Spleen (tissue), 11 donors: Measurements from ENCODE around the gene BSCL2. TPM values are rescaled to one million over a fixed set of nuclear protein-coding genes. Genes with fewer than 3 reads are reported as not detected.
"Not testable (repeated sequence)": the region's sequence is repeated elsewhere in the genome, so short reads cannot be mapped to it uniquely, and the experiment has no call there.

Source experiments
- DNase-seq: peaks from one replicate; pipeline ENCODE4 v3.0.0-alpha.2; 2020
- H3K27ac ChIP-seq, 8 donors: fragments of 200-600 bp; sonication (generic) in 7 of 8; 1 replicate in 4 of 8; 2 replicates in 4 of 8; pipeline versions ENCODE4 v1.5.0 to v1.8.0; 2016 to 2021; ENCODE audit warnings: inconsistent platforms in 4 of 8, mild to moderate bottlenecking in 4 of 8, moderate library complexity in 1 of 8
- H3K27me3 ChIP-seq, 7 donors: fragments of 200-600 bp; sonication (generic) in 6 of 7; replicated peaks in 1 of 7; 1 replicate in 4 of 7; 2 replicates in 3 of 7; pipeline versions ENCODE4 v1.5.0 to v1.8.0; 2016 to 2021; ENCODE audit warnings: inconsistent platforms in 3 of 7, mild to moderate bottlenecking in 1 of 7
- H3K36me3 ChIP-seq, 6 donors: fragments of 200-600 bp; sonication (generic) in 5 of 6; 1 replicate in 4 of 6; 2 replicates in 2 of 6; pipeline versions ENCODE4 v1.5.0 to v1.8.0; 2016 to 2021; ENCODE audit warnings: inconsistent platforms in 2 of 6
- H3K4me1 ChIP-seq, 6 donors: fragments of 200-600 bp; sonication (generic) in 5 of 6; 1 replicate in 3 of 6; 2 replicates in 3 of 6; pipeline versions ENCODE4 v1.5.0 to v1.8.0; 2016 to 2021; ENCODE audit warnings: inconsistent platforms in 3 of 6
- H3K4me3 ChIP-seq, 8 donors: fragments of 200-600 bp; sonication (generic) in 7 of 8; 1 replicate in 4 of 8; 2 replicates in 4 of 8; pipeline versions ENCODE4 v1.5.0 to v1.8.0; 2016 to 2021; ENCODE audit warnings: inconsistent platforms in 4 of 8, mild to moderate bottlenecking in 4 of 8, moderate library complexity in 2 of 8
- H3K9me3 ChIP-seq, 8 donors: fragments of 200-600 bp; sonication (generic) in 7 of 8; 1 replicate in 4 of 8; 2 replicates in 4 of 8; pipeline versions ENCODE4 v1.5.0 to v1.8.0; 2016 to 2021; ENCODE audit warnings: inconsistent platforms in 4 of 8
- POLR2A ChIP-seq, 3 donors: fragments of 450-650 bp; IDR thresholded peaks; one replicate each; pipeline ENCODE4 v1.5.1; 2017; ENCODE audit warnings: antibody characterized with exemption in 3 of 3, mild to moderate bottlenecking in 1 of 3
- POLR2AphosphoS5 ChIP-seq, 3 donors: sonication (generic); formaldehyde crosslinking; IDR thresholded peaks; one replicate each; pipeline ENCODE4 v1.5.1; 2017; ENCODE audit warnings: antibody characterized with exemption in 3 of 3
- WGBS, 5 donors: extraction: QIAGEN DNeasy Blood & Tissue Kit in 3 of 5; methylation state at CpG; one replicate each; pipeline versions ENCODE4 v1.1.5 to v1.1.7; 2013 to 2018; 5-methylcytosine and 5-hydroxymethylcytosine counted together
- intact Hi-C: fragments of 100-400 bp; cut with DNase I; formaldehyde crosslinking; loops from one replicate; pipeline ENCODE4 v1.15.0; 2023; ENCODE audit warnings: low total_unique reads
- polyA plus RNA-seq, 3 donors: library from polyadenylated mRNA; stranded (reverse); fragments of 200-250 nt; gene quantifications; one replicate each; pipeline ENCODE4 v1.2.1, GENCODE V29; 2013
- total RNA-seq, 7 donors: library from RNA; depleted of rRNA in 3 of 7; stranded (reverse); fragments of >200 nt in 3 of 7; fragmentation: NEBNext Ultra II Directional in 4 of 7; extraction: Animal tissue kit (Norgen Biotek cat#: 25700) in 4 of 7; gene quantifications; one replicate each; pipeline versions ENCODE4 v1.1.0 to v1.2.1, GENCODE V29; 2016 to 2021
- TF ChIP-seq, protein P1 (sequence below), 11 experiments: fragments of 200-600 bp in 7 of 11; fragments of 450-650 bp in 4 of 11; sonication (generic) in 4 of 11; IDR thresholded peaks in 8 of 11; conservative IDR thresholded peaks in 3 of 11; 1 replicate in 7 of 11; 2 replicates in 4 of 11; pipeline versions ENCODE4 v1.4.0 to v1.8.0; 2016 to 2021; ENCODE audit warnings: antibody characterized with exemption in 11 of 11, inconsistent platforms in 4 of 11, mild to moderate bottlenecking in 1 of 11
- donor health status: healthy with polysubstance abuse.
- donor health status: DM: no; HTN: no; CAD: no; lungs with moderate emphysema.
- donor health status: DM: no; HTN: no; CAD: no.
- donor health status: Bipolar disorder and iron deficiency.
- donor health status: healthy.
- donor health status: DM: no; HTN: no; CAD: no.
- donor health status: DM: yes; HTN: yes; CAD: no.

Gene BSCL2
- total and polyA plus RNA-seq, 10 donors, result 25.6 to 66.0 (median 43.0) TPM

DNA sequence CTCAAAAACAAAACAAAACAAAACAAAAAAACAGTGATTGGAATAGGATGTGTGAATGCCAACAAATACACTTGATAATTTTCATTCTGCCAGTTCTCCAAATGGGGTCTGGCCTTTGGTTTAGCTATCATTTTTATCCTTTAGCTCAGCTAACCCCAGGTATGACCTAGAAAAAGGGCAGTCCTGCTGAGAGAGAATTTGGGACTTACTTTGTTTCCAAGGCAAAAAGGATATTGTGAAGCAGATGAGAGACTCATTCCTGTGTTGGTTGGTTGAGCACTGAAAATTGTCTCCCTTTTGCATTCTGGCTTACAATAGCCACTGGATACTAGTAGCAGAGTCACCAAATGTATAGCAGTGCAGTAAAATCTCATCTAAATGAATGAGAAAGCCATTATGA lies 30.0 kb upstream of the BSCL2 start:
- intact Hi-C loops, result no loop called here
- TF ChIP-seq POLR2A (IDR thresholded peaks at IDR 0.05), result no peak
- no peak for TF ChIP-seq POLR2AphosphoS5 (IDR thresholded peaks at IDR 0.05)
- TF ChIP-seq, protein P1, sequence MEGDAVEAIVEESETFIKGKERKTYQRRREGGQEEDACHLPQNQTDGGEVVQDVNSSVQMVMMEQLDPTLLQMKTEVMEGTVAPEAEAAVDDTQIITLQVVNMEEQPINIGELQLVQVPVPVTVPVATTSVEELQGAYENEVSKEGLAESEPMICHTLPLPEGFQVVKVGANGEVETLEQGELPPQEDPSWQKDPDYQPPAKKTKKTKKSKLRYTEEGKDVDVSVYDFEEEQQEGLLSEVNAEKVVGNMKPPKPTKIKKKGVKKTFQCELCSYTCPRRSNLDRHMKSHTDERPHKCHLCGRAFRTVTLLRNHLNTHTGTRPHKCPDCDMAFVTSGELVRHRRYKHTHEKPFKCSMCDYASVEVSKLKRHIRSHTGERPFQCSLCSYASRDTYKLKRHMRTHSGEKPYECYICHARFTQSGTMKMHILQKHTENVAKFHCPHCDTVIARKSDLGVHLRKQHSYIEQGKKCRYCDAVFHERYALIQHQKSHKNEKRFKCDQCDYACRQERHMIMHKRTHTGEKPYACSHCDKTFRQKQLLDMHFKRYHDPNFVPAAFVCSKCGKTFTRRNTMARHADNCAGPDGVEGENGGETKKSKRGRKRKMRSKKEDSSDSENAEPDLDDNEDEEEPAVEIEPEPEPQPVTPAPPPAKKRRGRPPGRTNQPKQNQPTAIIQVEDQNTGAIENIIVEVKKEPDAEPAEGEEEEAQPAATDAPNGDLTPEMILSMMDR (IDR thresholded peaks at IDR 0.05 in 8 of 11, conservative IDR thresholded peaks at IDR 0.05 in 3 of 11), result no peak
- H3K9me3 ChIP-seq, result no peaks in the 10 kb centered on the region
- H3K4me3 ChIP-seq, result no peak overlapping the region
- no peaks in the 10 kb centered on the region for H3K27me3 ChIP-seq
- peaks cover 5 to 100% (median 84%) of the 10 kb centered on the region in 6 donors for H3K36me3 ChIP-seq
- no peak for DNase-seq
- peaks cover 0 to 25% (median 10%) of the 10 kb centered on the region in 6 donors for H3K4me1 ChIP-seq
- no peak overlapping the region for H3K27ac ChIP-seq

DNA sequence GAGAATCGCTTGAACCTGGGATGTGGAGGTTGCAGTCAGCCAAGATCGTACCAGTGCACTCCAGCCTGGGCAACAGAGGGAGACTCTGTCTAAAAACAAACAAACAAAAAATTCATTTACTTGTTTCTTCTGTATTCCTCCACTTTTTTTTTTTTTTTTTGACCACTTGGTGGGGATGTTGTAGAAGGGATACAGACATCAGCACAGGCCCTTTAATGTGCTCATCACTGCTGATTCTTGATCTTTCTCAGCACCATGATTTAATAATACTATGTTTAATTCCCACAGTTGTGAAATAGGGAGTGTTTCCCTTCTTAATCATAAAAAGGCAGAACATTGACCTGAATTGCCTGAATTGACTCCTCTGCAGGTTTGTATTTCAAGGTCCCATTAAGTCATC lies 25.6 kb upstream of the BSCL2 start:
- intact Hi-C loops, result no loop called here
- WGBS, 5 donors, result 78 to 87% (median 85%) methylated on average over 2 of the region's 2 CpGs
- Histone ChIP-seq H3K9me3 (no peaks in the 10 kb centered on the region), H3K36me3 (peaks cover 0 to 79% (median 51%) of the 10 kb centered on the region in 6 donors), H3K27ac (no peak overlapping the region), H3K4me3 (no peak overlapping the region), H3K4me1 (peaks cover 13 to 61% (median 39%) of the 10 kb centered on the region in 6 donors), H3K27me3 (no peaks in the 10 kb centered on the region)
- TF ChIP-seq POLR2A (IDR thresholded peaks at IDR 0.05), result no peak
- no peak for TF ChIP-seq POLR2AphosphoS5 (IDR thresholded peaks at IDR 0.05)
- TF ChIP-seq, protein P1 (IDR thresholded peaks at IDR 0.05 in 8 of 11, conservative IDR thresholded peaks at IDR 0.05 in 3 of 11), result no peak
- no peak for DNase-seq

DNA sequence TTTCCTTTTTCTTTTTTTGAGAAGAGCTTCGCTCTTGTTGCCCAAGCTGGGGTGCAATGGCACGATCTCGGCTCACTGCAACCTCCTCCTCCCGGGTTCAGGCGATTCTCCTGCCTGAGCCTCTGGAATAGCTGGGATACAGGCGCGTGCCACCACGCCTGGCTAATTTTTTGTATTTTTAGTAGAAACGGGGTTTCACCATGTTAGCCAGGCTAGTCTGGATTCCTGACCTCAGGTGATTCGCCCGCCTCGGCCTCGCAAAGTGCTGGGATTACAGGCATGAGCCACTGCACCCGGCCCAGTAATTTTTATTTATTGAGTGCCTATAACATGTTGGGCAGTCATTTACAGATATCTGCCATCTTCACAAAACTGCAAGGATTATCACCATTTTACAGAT lies 22.9 kb upstream of the BSCL2 start:
- intact Hi-C loops, H3K27me3 ChIP-seq, H3K9me3 ChIP-seq, DNase-seq: not testable (repeated sequence)
- H3K4me1 ChIP-seq, result peaks cover 22 to 77% (median 49%) of the 10 kb centered on the region in 6 donors
- peaks cover 0 to 52% (median 25%) of the 10 kb centered on the region in 6 donors for H3K36me3 ChIP-seq
- peak overlapping the region in 6 of 8 donors; percentile 79 to 99 (median 94) for H3K4me3 ChIP-seq
- peak overlapping the region in 2 of 8 donors; percentile 96 to 98 for H3K27ac ChIP-seq
- WGBS, 5 donors, result 80 to 91% (median 84%) methylated on average over 14 of the region's 14 CpGs

DNA sequence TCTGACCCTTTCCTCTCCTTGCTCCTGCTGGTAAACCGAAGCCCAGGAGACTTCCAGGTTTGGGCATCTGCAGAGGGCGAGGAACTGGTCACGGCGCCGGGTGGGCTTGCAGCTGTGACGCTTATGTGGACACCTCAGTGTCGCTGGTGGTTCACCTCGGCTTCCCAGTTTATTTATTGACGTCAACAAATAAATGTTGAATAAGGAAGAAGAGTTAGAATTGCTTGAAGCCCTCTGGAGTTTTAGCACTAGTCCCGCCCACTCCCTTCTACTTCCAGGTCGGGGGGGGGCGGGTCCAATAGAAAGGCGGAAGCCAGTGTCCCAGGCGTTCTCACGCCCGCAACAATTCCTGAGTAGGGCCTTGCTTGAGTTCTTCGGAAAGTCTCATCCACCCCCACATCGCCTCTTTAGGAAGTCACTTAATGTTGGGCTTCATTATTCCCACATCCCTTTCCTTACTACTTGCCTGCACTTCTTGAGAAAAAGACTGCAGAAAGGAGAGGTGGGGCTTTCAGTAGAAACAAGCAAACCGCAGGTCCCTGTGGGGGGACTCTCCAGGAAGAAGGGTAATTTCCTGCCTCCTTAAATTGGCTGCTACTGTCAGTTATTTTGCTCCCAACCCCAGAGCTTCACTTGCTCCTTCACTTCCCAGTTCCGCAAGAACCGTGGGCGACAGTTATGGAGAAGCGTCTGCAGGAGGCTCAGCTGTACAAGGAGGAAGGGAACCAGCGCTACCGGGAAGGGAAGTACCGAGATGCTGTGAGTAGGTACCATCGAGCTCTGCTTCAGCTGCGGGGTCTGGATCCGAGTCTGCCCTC lies 21.2 kb upstream of the BSCL2 start, which contains the start of gene TTC9C:
Gene TTC9C, plus strand, starts transcription at position 316 of the 818 bp plus-strand sequence. Its CDS starts 363 bp downstream, at position 679.
- Histone ChIP-seq H3K36me3 (peaks cover 0 to 46% (median 15%) of the 10 kb centered on the region in 6 donors), H3K4me3 (peak within 1 kb of the TSS; percentile 73 to 99 (median 94)), H3K4me1 (peaks cover 30 to 81% (median 66%) of the 10 kb centered on the region in 6 donors), H3K9me3 (no peaks in the 10 kb centered on the region), H3K27ac (peak within 1 kb of the TSS; percentile 78 to 98 (median 96)), H3K27me3 (no peaks in the 10 kb centered on the region)
- intact Hi-C loops, result no loop called here
- 0 to 1% (median 0%) methylated on average over 29 of the region's 29 CpGs for WGBS, 5 donors
- DNase-seq, result peak; percentile 94
- peak; percentile 68 to 96 (median 87) for TF ChIP-seq POLR2AphosphoS5 (IDR thresholded peaks at IDR 0.05)
- TF ChIP-seq, protein P1 (IDR thresholded peaks at IDR 0.05 in 8 of 11, conservative IDR thresholded peaks at IDR 0.05 in 3 of 11), result no peak
- peak in 1 of 3 donors; percentile 70 for TF ChIP-seq POLR2A (IDR thresholded peaks at IDR 0.05)
